GM12878 (cell line): Measurements from ENCODE around the gene NOX1. TPM values are rescaled to one million over a fixed set of nuclear protein-coding genes. Genes with fewer than 3 reads are reported as not detected.

Experiments used
- ATAC-seq: fragments of 200-7000 bp; cut with Tn5 transposase; 3 replicates; pipeline ENCODE4 v1.9.1; 2020; ENCODE audit warnings: mild to moderate bottlenecking, moderate library complexity
- BruUV-seq: library from RNA; stranded (reverse); fragments of 400-500 nt; replicated peaks from 2 replicates; lab custom pipeline; 2021; lab: Mats Ljungman, UMichigan
- CTCF ChIA-PET: fragments of 300-600 bp; sonication (Branson Sonifier 250); formaldehyde crosslinking; extraction: SDS; loops from one replicate; lab custom pipeline; 2021; ENCODE audit warnings: inconsistent platforms; lab: Yijun Ruan, JAX
- POLR2A ChIA-PET: fragments of 350-600 bp; formaldehyde crosslinking; extraction: SDS; loops from one replicate; lab custom pipeline; 2021; ENCODE audit warnings: inconsistent platforms; lab: Charles Lee
- RAD21 ChIA-PET: fragments of 300-600 bp; sonication (Branson Sonifier 250); formaldehyde crosslinking; loops from one replicate; lab custom pipeline; 2023; ENCODE audit warnings: antibody characterized with exemption; ENCODE audit not compliant: unreplicated experiment; lab: Charles Lee
- SMC1A ChIA-PET: fragments of 300-600 bp; sonication (Branson Sonifier 250); formaldehyde crosslinking; loops from one replicate; lab custom pipeline; 2023; ENCODE audit not compliant: unreplicated experiment, uncharacterized antibody; lab: Charles Lee
- DNase-seq: peaks from one replicate; pipeline ENCODE4 v3.0.0-alpha.2; 2011; ENCODE audit warnings: low read depth, low spot score
- FAIRE-seq: peaks from 3 replicates; lab custom pipeline; 2011; peaks lifted over from hg19 to GRCh38; lab: Jason Lieb, UNC
- H2AFZ ChIP-seq: 2 replicates; pipeline ENCODE4 v1.6.0; 2011; ENCODE audit warnings: low read depth, low read length, control low read depth; ENCODE audit not compliant: control insufficient read depth
- H3K27ac ChIP-seq: 2 replicates; pipeline ENCODE4 v1.5.1; 2011; ENCODE audit warnings: control low read depth; ENCODE audit not compliant: control insufficient read depth, insufficient read depth
- H3K27me3 ChIP-seq, 2 experiments: replicated peaks in 1 of 2; 2 replicates each; pipeline versions ENCODE4 v1.6.0 to v1.6.1; 2011; ENCODE audit warnings: low read length in 1 of 2; ENCODE audit not compliant: control insufficient read depth in 2 of 2, insufficient read depth in 2 of 2
- H3K36me3 ChIP-seq, 2 experiments: 2 replicates each; pipeline ENCODE4 v1.5.1; 2011; ENCODE audit warnings: low read length in 1 of 2; ENCODE audit not compliant: control insufficient read depth in 2 of 2, insufficient read depth in 2 of 2
- H3K4me1 ChIP-seq: 2 replicates; pipeline ENCODE4 v1.6.1; 2011; ENCODE audit warnings: mild to moderate bottlenecking, low read length, moderate library complexity, mixed read lengths; ENCODE audit not compliant: control insufficient read depth, insufficient read depth
- H3K4me2 ChIP-seq: 2 replicates; pipeline ENCODE4 v1.6.0; 2011; ENCODE audit warnings: control low read depth; ENCODE audit not compliant: control insufficient read depth, insufficient read depth
- H3K4me3 ChIP-seq: fragments of 200-600 bp; sonication (generic); 2 replicates; pipeline ENCODE4 v1.5.1; 2016
- H3K79me2 ChIP-seq: 2 replicates; pipeline ENCODE4 v1.6.0; 2011; ENCODE audit warnings: low read length; ENCODE audit not compliant: control insufficient read depth, insufficient read depth
- H3K9ac ChIP-seq: 2 replicates; pipeline ENCODE4 v1.8.0; 2011; ENCODE audit warnings: low read length, control low read depth, mixed read lengths; ENCODE audit not compliant: control insufficient read depth, insufficient read depth
- H3K9me3 ChIP-seq: replicated peaks from 3 replicates; pipeline ENCODE4 v1.5.1; 2011; ENCODE audit warnings: mild to moderate bottlenecking, low read length; ENCODE audit not compliant: control insufficient read depth, insufficient read depth
- H4K20me1 ChIP-seq: 2 replicates; pipeline ENCODE4 v1.6.0; 2011; ENCODE audit not compliant: control insufficient read depth, insufficient read depth
- BACH1 ChIP-seq: fragments of 450-650 bp; IDR thresholded peaks from 2 replicates; pipeline ENCODE4 v1.6.1; 2017; ENCODE audit warnings: mild to moderate bottlenecking, borderline replicate concordance
- BHLHE40 ChIP-seq, 2 experiments: fragments of 450-650 bp in 1 of 2; IDR thresholded peaks; 2 replicates each; pipeline ENCODE4 v1.6.1; 2011 to 2017; ENCODE audit warnings: low read depth in 2 of 2, borderline replicate concordance in 1 of 2, improper control_type of control experiment in 1 of 2, low read length in 1 of 2, mild to moderate bottlenecking in 1 of 2
- CHD2 ChIP-seq: IDR thresholded peaks from 2 replicates; pipeline ENCODE4 v1.6.1; 2011; ENCODE audit warnings: low read depth, low read length, improper control_type of control experiment, borderline replicate concordance
- FOS ChIP-seq: IDR thresholded peaks from 3 replicates; pipeline ENCODE4 v1.6.1; 2011; ENCODE audit warnings: borderline replicate concordance; ENCODE audit not compliant: insufficient read length; ENCODE audit errors: extremely low read depth
- GABPA ChIP-seq: IDR thresholded peaks from 2 replicates; pipeline ENCODE4 v1.6.1; 2014; ENCODE audit warnings: antibody characterized with exemption, low read depth, mild to moderate bottlenecking, inconsistent platforms
- NBN ChIP-seq: fragments of 450-650 bp; IDR thresholded peaks from 2 replicates; pipeline ENCODE4 v1.6.1; 2016
- NFIC ChIP-seq: IDR thresholded peaks from 2 replicates; pipeline ENCODE4 v1.6.1; 2012; ENCODE audit warnings: low read depth, mild to moderate bottlenecking, inconsistent platforms, low read length, moderate library complexity
- NFYA ChIP-seq: IDR thresholded peaks from 2 replicates; pipeline ENCODE4 v1.6.1; 2011; ENCODE audit warnings: low read depth, mild to moderate bottlenecking, low read length, improper control_type of control experiment, borderline replicate concordance
- NR2C2 ChIP-seq: IDR thresholded peaks from 2 replicates; pipeline ENCODE4 v1.6.1; 2011; ENCODE audit warnings: borderline replicate concordance, low read depth; ENCODE audit not compliant: control insufficient read depth, insufficient read length
- NR2F1 ChIP-seq: fragments of 450-650 bp; conservative IDR thresholded peaks from 2 replicates; pipeline ENCODE4 v1.6.1; 2017; ENCODE audit warnings: mild to moderate bottlenecking
- SPI1 ChIP-seq: IDR thresholded peaks from 2 replicates; pipeline ENCODE4 v1.6.1; 2011; ENCODE audit warnings: low read depth, mild to moderate bottlenecking, low read length, moderate library complexity, borderline replicate concordance; ENCODE audit not compliant: insufficient read depth
- TCF7 ChIP-seq: IDR thresholded peaks from 2 replicates; pipeline ENCODE4 v1.6.1; 2014; ENCODE audit warnings: antibody characterized with exemption, borderline replicate concordance
- WGBS: methylation state at CpG from one replicate; pipeline ENCODE4 v1.1.6; 2016; ENCODE audit warnings: low lambda C conversion rate; ENCODE audit not compliant: insufficient replicate concordance, insufficient coverage; ENCODE audit errors: missing lambda C conversion rate; 5-methylcytosine and 5-hydroxymethylcytosine counted together
- in situ Hi-C: fragments of 300-500 bp; cut with MboI; formaldehyde crosslinking; loops from 9 replicates; pipeline ENCODE4 v1.14.3; 2018; ENCODE audit warnings: mixed read lengths
- intact Hi-C: fragments of 100-400 bp; cut with micrococcal nuclease; formaldehyde crosslinking; loops from one replicate; pipeline ENCODE4 v1.14.2; 2022; ENCODE audit not compliant: unreplicated experiment
- polyA plus RNA-seq, 11 experiments: library from polyadenylated mRNA; depleted of rRNA in 4 of 11; unstranded in 6 of 11; stranded (reverse) in 5 of 11; fragments of >200 nt; fragmentation: Nextera tagmentation in 4 of 11; fragmentation: Illumina TruSeq in 1 of 11; extraction: Ambion mirVana in 4 of 11; extraction: Trizol in 1 of 11; gene quantifications; 1 replicate in 1 of 11; 2 replicates in 10 of 11; pipeline versions ENCODE4 v1.2.1 to v1.2.3, GENCODE V29; 2011 to 2016; ENCODE audit warnings: inconsistent platforms in 2 of 11, missing spikeins in 2 of 11, low read depth in 1 of 11
- total RNA-seq, 4 experiments: library from RNA; depleted of rRNA in 3 of 4; stranded (reverse); fragments of >200 nt in 3 of 4; fragmentation: Illumina TruSeq in 1 of 4; extraction: Trizol in 1 of 4; gene quantifications; 2 replicates each; pipeline versions ENCODE4 v1.2.1 to v1.2.3, GENCODE V29; 2013 to 2021
- TF ChIP-seq, protein P1 (sequence below): IDR thresholded peaks from 2 replicates; pipeline ENCODE4 v1.6.1; 2012; ENCODE audit warnings: mild to moderate bottlenecking, low read depth, low read length
- TF ChIP-seq, protein P2 (sequence below): fragments of 450-650 bp; IDR thresholded peaks from 2 replicates; pipeline ENCODE4 v1.6.1; 2014; ENCODE audit warnings: mild to moderate bottlenecking
- TF ChIP-seq, protein P3 (sequence below): fragments of 450-650 bp; IDR thresholded peaks from 2 replicates; pipeline ENCODE4 v1.6.1; 2017; ENCODE audit warnings: mild to moderate bottlenecking, moderate library complexity

Gene NOX1
- total and polyA plus RNA-seq, 10 of the 15 experiments (the other 5 are each of a cell fraction or from before 2014, with no cell fraction given): 0.03 to 0.09 (median 0.08) TPM; not detected in 6

DNA sequence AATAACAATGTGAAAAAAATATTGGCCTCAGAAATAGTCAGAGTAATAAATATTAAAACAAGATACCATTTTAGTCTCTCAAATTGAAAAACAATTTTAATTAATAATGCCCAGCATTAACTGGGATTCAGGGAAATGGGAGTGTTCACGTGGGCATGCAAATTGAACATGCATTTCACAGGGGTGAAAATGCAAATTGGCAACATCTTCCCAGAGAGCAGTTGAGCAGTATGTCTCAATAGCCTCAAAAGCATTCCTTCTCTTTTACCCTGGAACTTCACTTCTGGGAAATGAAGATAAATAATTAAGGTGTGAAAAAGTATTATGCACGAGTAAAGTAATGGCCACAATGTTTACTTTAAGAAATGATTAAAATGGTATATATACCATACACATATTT lies 21.3 kb downstream of the NOX1 start:
- ChIA-PET POLR2A (no interaction called here), RAD21 (no interaction called here), CTCF (no interaction called here), SMC1A (no interaction called here)
- in situ Hi-C loops: no loop called here
- no peak overlapping the region for H2AFZ ChIP-seq
- no peaks in the 10 kb centered on the region for H3K9me3 ChIP-seq
- H3K9ac ChIP-seq: no peak overlapping the region
- intact Hi-C loops: no loop called here
- ATAC-seq (no peak), DNase-seq (no peak), FAIRE-seq (no peak)
- no peaks in the 10 kb centered on the region for H3K79me2 ChIP-seq
- no peaks in the 10 kb centered on the region for H3K4me1 ChIP-seq
- H3K36me3 ChIP-seq: no peaks in the 10 kb centered on the region
- no TSS peak for BruUV-seq
- TF ChIP-seq SPI1 (no peak), BHLHE40 (IDR thresholded peaks at IDR 0.05; ENCODE audit: borderline replicate concordance in 1 of 2, low read depth in 2 of 2, low read length in 1 of 2) (no peak), NFIC (no peak), NBN (no peak), BACH1 (no peak), CHD2 (no peak), GABPA (no peak), NR2F1 (no peak), NR2C2 (no peak), NFYA (no peak), FOS (no peak), TCF7 (no peak)
- TF ChIP-seq, protein P1, sequence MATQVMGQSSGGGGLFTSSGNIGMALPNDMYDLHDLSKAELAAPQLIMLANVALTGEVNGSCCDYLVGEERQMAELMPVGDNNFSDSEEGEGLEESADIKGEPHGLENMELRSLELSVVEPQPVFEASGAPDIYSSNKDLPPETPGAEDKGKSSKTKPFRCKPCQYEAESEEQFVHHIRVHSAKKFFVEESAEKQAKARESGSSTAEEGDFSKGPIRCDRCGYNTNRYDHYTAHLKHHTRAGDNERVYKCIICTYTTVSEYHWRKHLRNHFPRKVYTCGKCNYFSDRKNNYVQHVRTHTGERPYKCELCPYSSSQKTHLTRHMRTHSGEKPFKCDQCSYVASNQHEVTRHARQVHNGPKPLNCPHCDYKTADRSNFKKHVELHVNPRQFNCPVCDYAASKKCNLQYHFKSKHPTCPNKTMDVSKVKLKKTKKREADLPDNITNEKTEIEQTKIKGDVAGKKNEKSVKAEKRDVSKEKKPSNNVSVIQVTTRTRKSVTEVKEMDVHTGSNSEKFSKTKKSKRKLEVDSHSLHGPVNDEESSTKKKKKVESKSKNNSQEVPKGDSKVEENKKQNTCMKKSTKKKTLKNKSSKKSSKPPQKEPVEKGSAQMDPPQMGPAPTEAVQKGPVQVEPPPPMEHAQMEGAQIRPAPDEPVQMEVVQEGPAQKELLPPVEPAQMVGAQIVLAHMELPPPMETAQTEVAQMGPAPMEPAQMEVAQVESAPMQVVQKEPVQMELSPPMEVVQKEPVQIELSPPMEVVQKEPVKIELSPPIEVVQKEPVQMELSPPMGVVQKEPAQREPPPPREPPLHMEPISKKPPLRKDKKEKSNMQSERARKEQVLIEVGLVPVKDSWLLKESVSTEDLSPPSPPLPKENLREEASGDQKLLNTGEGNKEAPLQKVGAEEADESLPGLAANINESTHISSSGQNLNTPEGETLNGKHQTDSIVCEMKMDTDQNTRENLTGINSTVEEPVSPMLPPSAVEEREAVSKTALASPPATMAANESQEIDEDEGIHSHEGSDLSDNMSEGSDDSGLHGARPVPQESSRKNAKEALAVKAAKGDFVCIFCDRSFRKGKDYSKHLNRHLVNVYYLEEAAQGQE: no peak
- TF ChIP-seq, protein P2, sequence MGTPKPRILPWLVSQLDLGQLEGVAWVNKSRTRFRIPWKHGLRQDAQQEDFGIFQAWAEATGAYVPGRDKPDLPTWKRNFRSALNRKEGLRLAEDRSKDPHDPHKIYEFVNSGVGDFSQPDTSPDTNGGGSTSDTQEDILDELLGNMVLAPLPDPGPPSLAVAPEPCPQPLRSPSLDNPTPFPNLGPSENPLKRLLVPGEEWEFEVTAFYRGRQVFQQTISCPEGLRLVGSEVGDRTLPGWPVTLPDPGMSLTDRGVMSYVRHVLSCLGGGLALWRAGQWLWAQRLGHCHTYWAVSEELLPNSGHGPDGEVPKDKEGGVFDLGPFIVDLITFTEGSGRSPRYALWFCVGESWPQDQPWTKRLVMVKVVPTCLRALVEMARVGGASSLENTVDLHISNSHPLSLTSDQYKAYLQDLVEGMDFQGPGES: no peak
- TF ChIP-seq, protein P3, sequence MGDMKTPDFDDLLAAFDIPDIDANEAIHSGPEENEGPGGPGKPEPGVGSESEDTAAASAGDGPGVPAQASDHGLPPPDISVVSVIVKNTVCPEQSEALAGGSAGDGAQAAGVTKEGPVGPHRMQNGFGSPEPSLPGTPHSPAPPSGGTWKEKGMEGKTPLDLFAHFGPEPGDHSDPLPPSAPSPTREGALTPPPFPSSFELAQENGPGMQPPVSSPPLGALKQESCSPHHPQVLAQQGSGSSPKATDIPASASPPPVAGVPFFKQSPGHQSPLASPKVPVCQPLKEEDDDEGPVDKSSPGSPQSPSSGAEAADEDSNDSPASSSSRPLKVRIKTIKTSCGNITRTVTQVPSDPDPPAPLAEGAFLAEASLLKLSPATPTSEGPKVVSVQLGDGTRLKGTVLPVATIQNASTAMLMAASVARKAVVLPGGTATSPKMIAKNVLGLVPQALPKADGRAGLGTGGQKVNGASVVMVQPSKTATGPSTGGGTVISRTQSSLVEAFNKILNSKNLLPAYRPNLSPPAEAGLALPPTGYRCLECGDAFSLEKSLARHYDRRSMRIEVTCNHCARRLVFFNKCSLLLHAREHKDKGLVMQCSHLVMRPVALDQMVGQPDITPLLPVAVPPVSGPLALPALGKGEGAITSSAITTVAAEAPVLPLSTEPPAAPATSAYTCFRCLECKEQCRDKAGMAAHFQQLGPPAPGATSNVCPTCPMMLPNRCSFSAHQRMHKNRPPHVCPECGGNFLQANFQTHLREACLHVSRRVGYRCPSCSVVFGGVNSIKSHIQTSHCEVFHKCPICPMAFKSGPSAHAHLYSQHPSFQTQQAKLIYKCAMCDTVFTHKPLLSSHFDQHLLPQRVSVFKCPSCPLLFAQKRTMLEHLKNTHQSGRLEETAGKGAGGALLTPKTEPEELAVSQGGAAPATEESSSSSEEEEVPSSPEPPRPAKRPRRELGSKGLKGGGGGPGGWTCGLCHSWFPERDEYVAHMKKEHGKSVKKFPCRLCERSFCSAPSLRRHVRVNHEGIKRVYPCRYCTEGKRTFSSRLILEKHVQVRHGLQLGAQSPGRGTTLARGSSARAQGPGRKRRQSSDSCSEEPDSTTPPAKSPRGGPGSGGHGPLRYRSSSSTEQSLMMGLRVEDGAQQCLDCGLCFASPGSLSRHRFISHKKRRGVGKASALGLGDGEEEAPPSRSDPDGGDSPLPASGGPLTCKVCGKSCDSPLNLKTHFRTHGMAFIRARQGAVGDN: no peak
- no peak overlapping the region for H3K27ac ChIP-seq
- H3K4me3 ChIP-seq: no peak overlapping the region
- H3K4me2 ChIP-seq: no peak overlapping the region
- WGBS: 0% methylated on average over 2 of the region's 2 CpGs
- no peaks in the 10 kb centered on the region for H4K20me1 ChIP-seq
- no peaks in the 10 kb centered on the region for H3K27me3 ChIP-seq
